DND-41 (cell line): Measurements from ENCODE around the gene PDE4D.

ENCODE experiments used
- EZH2 ChIP-seq: IDR thresholded peaks from 3 replicates; pipeline ENCODE4 v1.6.1; 2012; ENCODE audit warnings: borderline replicate concordance, low read depth, mild to moderate bottlenecking, moderate library complexity, low read length, inconsistent platforms; ENCODE audit not compliant: severe bottlenecking
- TF ChIP-seq, protein P1 (sequence below): IDR thresholded peaks from 2 replicates; pipeline ENCODE4 v1.5.1; 2012; ENCODE audit warnings: borderline replicate concordance, low read length, moderate library complexity, mild to moderate bottlenecking; ENCODE audit not compliant: poor library complexity, severe bottlenecking; ENCODE audit errors: extremely low read depth

- TF ChIP-seq, protein P1, sequence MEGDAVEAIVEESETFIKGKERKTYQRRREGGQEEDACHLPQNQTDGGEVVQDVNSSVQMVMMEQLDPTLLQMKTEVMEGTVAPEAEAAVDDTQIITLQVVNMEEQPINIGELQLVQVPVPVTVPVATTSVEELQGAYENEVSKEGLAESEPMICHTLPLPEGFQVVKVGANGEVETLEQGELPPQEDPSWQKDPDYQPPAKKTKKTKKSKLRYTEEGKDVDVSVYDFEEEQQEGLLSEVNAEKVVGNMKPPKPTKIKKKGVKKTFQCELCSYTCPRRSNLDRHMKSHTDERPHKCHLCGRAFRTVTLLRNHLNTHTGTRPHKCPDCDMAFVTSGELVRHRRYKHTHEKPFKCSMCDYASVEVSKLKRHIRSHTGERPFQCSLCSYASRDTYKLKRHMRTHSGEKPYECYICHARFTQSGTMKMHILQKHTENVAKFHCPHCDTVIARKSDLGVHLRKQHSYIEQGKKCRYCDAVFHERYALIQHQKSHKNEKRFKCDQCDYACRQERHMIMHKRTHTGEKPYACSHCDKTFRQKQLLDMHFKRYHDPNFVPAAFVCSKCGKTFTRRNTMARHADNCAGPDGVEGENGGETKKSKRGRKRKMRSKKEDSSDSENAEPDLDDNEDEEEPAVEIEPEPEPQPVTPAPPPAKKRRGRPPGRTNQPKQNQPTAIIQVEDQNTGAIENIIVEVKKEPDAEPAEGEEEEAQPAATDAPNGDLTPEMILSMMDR = no peak
- TF ChIP-seq EZH2 = no peak
These were observed 655.2 kb downstream of the PDE4D start for GRCh38 chr5:59238126-59238902.
